IMR-90 (cell line): ENCODE data around the gene MRPS7. TPM values are rescaled to one million over a fixed set of nuclear protein-coding genes. Genes with fewer than 3 reads are reported as not detected.

ENCODE experiments used
- ATAC-seq: fragments of 200-7000 bp; cut with Tn5 transposase; 2 replicates; pipeline ENCODE4 v1.9.1; 2020; ENCODE audit warnings: low read depth, mild to moderate bottlenecking, moderate library complexity
- BruUV-seq: library from RNA; stranded (reverse); fragments of 400-500 nt; replicated peaks from 2 replicates; lab custom pipeline; 2021; lab: Mats Ljungman, UMichigan
- CTCF ChIA-PET: fragments of 300-600 bp; formaldehyde crosslinking; extraction: SDS; loops from one replicate; lab custom pipeline; 2021; ENCODE audit warnings: antibody characterized with exemption; lab: Yijun Ruan, JAX
- POLR2A ChIA-PET: fragments of 300-600 bp; sonication (Branson Sonifier 250); formaldehyde crosslinking; loops from one replicate; lab custom pipeline; 2022; ENCODE audit warnings: antibody characterized with exemption; ENCODE audit not compliant: unreplicated experiment; lab: Charles Lee
- DNase-seq: peaks from one replicate; pipeline ENCODE4 v3.0.0; 2013
- H2AFZ ChIP-seq: replicated peaks from 2 replicates; pipeline ENCODE3; 2013; ENCODE audit warnings: low read length, mild to moderate bottlenecking; ENCODE audit not compliant: poor library complexity
- H2AK5ac ChIP-seq: 2 replicates; pipeline ENCODE4 v1.6.1; 2013; ENCODE audit warnings: low read depth, low read length, inconsistent platforms
- H2AK9ac ChIP-seq: replicated peaks from 2 replicates; pipeline ENCODE3; 2013; ENCODE audit warnings: mild to moderate bottlenecking, low read depth, low read length, moderate library complexity; ENCODE audit not compliant: poor library complexity
- H2BK120ac ChIP-seq: 2 replicates; pipeline ENCODE4 v1.6.1; 2013; ENCODE audit warnings: low read depth, low read length, inconsistent platforms
- H2BK15ac ChIP-seq: 3 replicates; pipeline ENCODE4 v1.6.1; 2013; ENCODE audit warnings: low read depth, low read length, inconsistent platforms
- H2BK20ac ChIP-seq: 2 replicates; pipeline ENCODE4 v1.6.1; 2013; ENCODE audit warnings: low read depth, mild to moderate bottlenecking, inconsistent platforms, low read length, moderate library complexity
- H2BK5ac ChIP-seq: 2 replicates; pipeline ENCODE4 v1.6.1; 2013; ENCODE audit warnings: mild to moderate bottlenecking, low read depth, low read length, inconsistent platforms; ENCODE audit not compliant: poor library complexity, severe bottlenecking
- H3K14ac ChIP-seq: replicated peaks from 2 replicates; pipeline ENCODE4 v1.6.1; 2013; ENCODE audit warnings: low read depth, low read length, inconsistent platforms
- H3K18ac ChIP-seq: 2 replicates; pipeline ENCODE4 v1.6.1; 2013; ENCODE audit warnings: low read depth, low read length, control low read depth
- H3K23ac ChIP-seq: 2 replicates; pipeline ENCODE4 v1.6.1; 2013; ENCODE audit warnings: low read depth, low read length, inconsistent platforms
- H3K27ac ChIP-seq: 2 replicates; pipeline ENCODE4 v1.5.1; 2013; ENCODE audit warnings: mild to moderate bottlenecking, control low read depth, low read length; ENCODE audit not compliant: insufficient read depth
- H3K27me3 ChIP-seq: 2 replicates; pipeline ENCODE4 v1.6.1; 2013; ENCODE audit warnings: low read length; ENCODE audit not compliant: control insufficient read depth, insufficient read depth
- H3K36me3 ChIP-seq: 2 replicates; pipeline ENCODE4 v1.6.1; 2013; ENCODE audit warnings: low read length, mixed read lengths; ENCODE audit not compliant: control insufficient read depth, insufficient read depth
- H3K4ac ChIP-seq: 2 replicates; pipeline ENCODE4 v1.6.1; 2013; ENCODE audit warnings: low read depth, low read length, inconsistent platforms
- H3K4me1 ChIP-seq: 2 replicates; pipeline ENCODE4 v1.6.1; 2013; ENCODE audit warnings: low read length, mixed read lengths; ENCODE audit not compliant: control insufficient read depth, insufficient read depth
- H3K4me2 ChIP-seq: 2 replicates; pipeline ENCODE4 v1.6.1; 2013; ENCODE audit warnings: low read depth, mild to moderate bottlenecking, control low read depth, low read length, moderate library complexity
- H3K4me3 ChIP-seq: 2 replicates; pipeline ENCODE4 v1.5.1; 2013; ENCODE audit warnings: low read depth, mild to moderate bottlenecking, control low read depth, low read length, moderate library complexity; ENCODE audit not compliant: insufficient read depth
- H3K56ac ChIP-seq: 2 replicates; pipeline ENCODE4 v1.6.1; 2013; ENCODE audit warnings: low read length, inconsistent platforms; ENCODE audit not compliant: insufficient read depth; ENCODE audit errors: extremely low read depth
- H3K79me1 ChIP-seq, 2 experiments: 2 replicates each; pipeline ENCODE4 v1.6.1; 2013; ENCODE audit warnings: low read length in 2 of 2, inconsistent platforms in 1 of 2, low read depth in 1 of 2
- H3K9ac ChIP-seq: 2 replicates; pipeline ENCODE4 v1.6.1; 2013; ENCODE audit warnings: low read depth, low read length, control low read depth
- H3K9me1 ChIP-seq: 2 replicates; pipeline ENCODE4 v1.6.1; 2013; ENCODE audit warnings: low read length, inconsistent platforms; ENCODE audit not compliant: insufficient read depth
- H3K9me3 ChIP-seq: 2 replicates; pipeline ENCODE4 v1.6.1; 2013; ENCODE audit warnings: low read length; ENCODE audit not compliant: control insufficient read depth, insufficient read depth
- H4K20me1 ChIP-seq: 2 replicates; pipeline ENCODE4 v1.6.1; 2013; ENCODE audit warnings: low read length, inconsistent platforms; ENCODE audit not compliant: insufficient read depth
- H4K5ac ChIP-seq: 2 replicates; pipeline ENCODE4 v1.6.1; 2013; ENCODE audit warnings: mild to moderate bottlenecking, low read depth, low read length, control low read depth
- H4K8ac ChIP-seq, 2 experiments: 2 replicates each; pipeline ENCODE4 v1.6.1; 2013; ENCODE audit warnings: low read depth in 2 of 2, low read length in 2 of 2, control low read depth in 1 of 2, inconsistent platforms in 1 of 2
- H4K91ac ChIP-seq: 2 replicates; pipeline ENCODE4 v1.6.1; 2013; ENCODE audit warnings: low read depth, low read length, inconsistent platforms; ENCODE audit not compliant: insufficient read depth
- MAZ ChIP-seq: IDR thresholded peaks from 2 replicates; pipeline ENCODE4 v1.6.1; 2012; ENCODE audit warnings: low read depth, mild to moderate bottlenecking, low read length, improper control_type of control experiment, moderate library complexity, borderline replicate concordance
- POLR2A ChIP-seq: IDR thresholded peaks from 2 replicates; pipeline ENCODE4 v1.6.1; 2012; ENCODE audit warnings: mild to moderate bottlenecking, low read depth, low read length
- RFX5 ChIP-seq: IDR thresholded peaks from 2 replicates; pipeline ENCODE4 v1.8.0; 2012; ENCODE audit warnings: low read depth, mild to moderate bottlenecking, low read length, moderate library complexity
- WGBS, 2 experiments: methylation state at CpG; one replicate each; pipeline versions ENCODE4 v1.1.5 to v1.1.7; 2013; ENCODE audit warnings: missing lambda C conversion rate in 2 of 2; ENCODE audit not compliant: insufficient read length in 1 of 2; ENCODE audit errors: extremely low coverage in 2 of 2; 5-methylcytosine and 5-hydroxymethylcytosine counted together
- dilution Hi-C: fragments of 300-500 bp; cut with HindIII; formaldehyde crosslinking; loops from one replicate; pipeline ENCODE4 v1.14.3; 2018; ENCODE audit warnings: low sequenced_read_pairs; ENCODE audit not compliant: unreplicated experiment
- in situ Hi-C: fragments of 300-500 bp; cut with MboI; formaldehyde crosslinking; loops from 3 replicates; pipeline ENCODE4 v1.14.3; 2019; ENCODE audit warnings: low sequenced_read_pairs, inconsistent platforms, mixed read lengths
- intact Hi-C: fragments of 100-400 bp; cut with micrococcal nuclease; formaldehyde crosslinking; loops from 2 replicates; pipeline ENCODE4 v1.10.0; 2022
- polyA plus RNA-seq, 3 experiments: library from polyadenylated mRNA; depleted of rRNA; stranded (reverse); fragments of >200 nt; gene quantifications; 2 replicates each; pipeline ENCODE4 v1.2.3, GENCODE V29; 2012; ENCODE audit warnings: low replicate concordance in 1 of 3
- total RNA-seq: library from RNA; depleted of rRNA; stranded (reverse); fragments of >200 nt; gene quantifications from 2 replicates; pipeline ENCODE4 v1.2.3, GENCODE V29; 2012
- TF ChIP-seq, protein P1 (sequence below): conservative IDR thresholded peaks from 2 replicates; pipeline ENCODE4 v1.5.1; 2012; ENCODE audit warnings: mild to moderate bottlenecking, low read depth, low read length, improper control_type of control experiment
- TF ChIP-seq, protein P2 (sequence below): fragments of 150-350 bp; IDR thresholded peaks from 2 replicates; pipeline ENCODE4 v1.6.1; 2016; ENCODE audit warnings: low read depth, mild to moderate bottlenecking, low read length, moderate library complexity, borderline replicate concordance

The MRPS7 gene
- total and polyA plus RNA-seq, 2 of the 4 experiments (the other 2 are of a cell fraction), result 55.9 to 60.5 TPM

DNA sequence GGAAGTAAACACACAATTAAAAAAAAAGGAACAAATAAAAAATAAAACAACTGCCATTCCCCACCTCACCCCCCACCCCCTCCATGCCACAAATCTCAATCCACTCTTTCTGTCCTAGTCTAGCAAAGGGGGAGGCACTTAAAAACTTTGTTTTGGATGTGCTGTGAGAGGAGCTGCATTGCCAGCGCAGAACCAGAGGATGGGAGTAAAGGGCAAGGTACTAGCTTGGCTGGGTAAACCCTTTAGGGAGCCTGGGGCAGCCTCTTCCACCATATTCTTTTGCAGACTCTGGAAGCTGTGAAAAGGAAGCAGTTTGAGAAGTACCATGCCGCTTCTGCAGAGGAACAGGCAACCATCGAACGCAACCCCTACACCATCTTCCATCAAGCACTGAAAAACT is 1.4 kb downstream of the MRPS7 start:
- BruUV-seq, result no TSS peak
- CTCF ChIA-PET, result interaction anchor here (0.6 to 3.2 kb wide), 2 partner anchors 8 to 29 kb away, joined by 3 to 18 read pairs; partner anchors contain the start of gene MIF4GD

More for the DNA sequence above, 1.4 kb downstream of the MRPS7 start:
- Histone ChIP-seq H3K4me1 (peaks cover 3% of the 10 kb centered on the region), H3K9me1 (peaks cover 7% of the 10 kb centered on the region), H2AFZ (no peak overlapping the region), H2AK9ac (no peak overlapping the region), H2BK120ac (no peak overlapping the region), H3K27me3 (no peaks in the 10 kb centered on the region), H3K4me3 (no peak overlapping the region), H3K4ac (no peak overlapping the region), H4K20me1 (peaks cover 21% of the 10 kb centered on the region; the same call in 1 of the 2 replicates), H2BK20ac (no peak overlapping the region), H2AK5ac (no peak overlapping the region), H3K23ac (no peak overlapping the region), H3K4me2 (no peak overlapping the region), H4K5ac (no peak overlapping the region), H3K18ac (no peak overlapping the region), H3K27ac (no peak overlapping the region), H3K79me1 (peaks cover 37 to 48% of the 10 kb centered on the region in 2 experiments), H2BK15ac (no peak overlapping the region), H3K36me3 (peaks cover 26% of the 10 kb centered on the region), H2BK5ac (no peak overlapping the region), H3K9ac (no peak overlapping the region), H4K91ac (no peak overlapping the region), H4K8ac (no peak overlapping the region), H3K9me3 (no peaks in the 10 kb centered on the region), H3K56ac (no peak overlapping the region), H3K14ac (no peak overlapping the region)
- ATAC-seq (no peak), DNase-seq (no peak)
- POLR2A ChIA-PET, result interaction anchor here (1.5 kb wide), 1 partner anchor 8 kb away, joined by 4 read pairs; the partner anchor contains the start of gene MIF4GD
- intact Hi-C loops, result no loop called here
- TF ChIP-seq MAZ (no peak), RFX5 (no peak), POLR2A (no peak)
- TF ChIP-seq, protein P1, sequence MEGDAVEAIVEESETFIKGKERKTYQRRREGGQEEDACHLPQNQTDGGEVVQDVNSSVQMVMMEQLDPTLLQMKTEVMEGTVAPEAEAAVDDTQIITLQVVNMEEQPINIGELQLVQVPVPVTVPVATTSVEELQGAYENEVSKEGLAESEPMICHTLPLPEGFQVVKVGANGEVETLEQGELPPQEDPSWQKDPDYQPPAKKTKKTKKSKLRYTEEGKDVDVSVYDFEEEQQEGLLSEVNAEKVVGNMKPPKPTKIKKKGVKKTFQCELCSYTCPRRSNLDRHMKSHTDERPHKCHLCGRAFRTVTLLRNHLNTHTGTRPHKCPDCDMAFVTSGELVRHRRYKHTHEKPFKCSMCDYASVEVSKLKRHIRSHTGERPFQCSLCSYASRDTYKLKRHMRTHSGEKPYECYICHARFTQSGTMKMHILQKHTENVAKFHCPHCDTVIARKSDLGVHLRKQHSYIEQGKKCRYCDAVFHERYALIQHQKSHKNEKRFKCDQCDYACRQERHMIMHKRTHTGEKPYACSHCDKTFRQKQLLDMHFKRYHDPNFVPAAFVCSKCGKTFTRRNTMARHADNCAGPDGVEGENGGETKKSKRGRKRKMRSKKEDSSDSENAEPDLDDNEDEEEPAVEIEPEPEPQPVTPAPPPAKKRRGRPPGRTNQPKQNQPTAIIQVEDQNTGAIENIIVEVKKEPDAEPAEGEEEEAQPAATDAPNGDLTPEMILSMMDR, result no peak
- TF ChIP-seq, protein P2, sequence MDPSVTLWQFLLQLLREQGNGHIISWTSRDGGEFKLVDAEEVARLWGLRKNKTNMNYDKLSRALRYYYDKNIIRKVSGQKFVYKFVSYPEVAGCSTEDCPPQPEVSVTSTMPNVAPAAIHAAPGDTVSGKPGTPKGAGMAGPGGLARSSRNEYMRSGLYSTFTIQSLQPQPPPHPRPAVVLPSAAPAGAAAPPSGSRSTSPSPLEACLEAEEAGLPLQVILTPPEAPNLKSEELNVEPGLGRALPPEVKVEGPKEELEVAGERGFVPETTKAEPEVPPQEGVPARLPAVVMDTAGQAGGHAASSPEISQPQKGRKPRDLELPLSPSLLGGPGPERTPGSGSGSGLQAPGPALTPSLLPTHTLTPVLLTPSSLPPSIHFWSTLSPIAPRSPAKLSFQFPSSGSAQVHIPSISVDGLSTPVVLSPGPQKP, result no peak
- no CpG with 5 or more reads among the region's 4 CpGs for WGBS, 2 experiments
- in situ Hi-C loops, result no loop called here
- dilution Hi-C loops, result no loop called here
